SK-N-MC (cell line): Measurements from ENCODE around the gene TTYH2.

Source experiments
- EZH2 ChIP-seq: fragments of 200-600 bp; sonication (generic); IDR thresholded peaks from one replicate; pipeline ENCODE4 v1.6.1; 2017; ENCODE audit warnings: antibody characterized with exemption
- FOXP2 ChIP-seq: optimal IDR thresholded peaks from 2 replicates; pipeline ENCODE3; 2011; ENCODE audit warnings: mild to moderate bottlenecking, moderate library complexity; ENCODE audit not compliant: insufficient read depth; ENCODE audit errors: extremely low read length, control extremely low read depth
- POLR2AphosphoS5 ChIP-seq: IDR thresholded peaks from 2 replicates; pipeline ENCODE4 v1.6.1; 2012; ENCODE audit warnings: mild to moderate bottlenecking, low read depth, low read length, borderline replicate concordance

- no peak for TF ChIP-seq POLR2AphosphoS5
- TF ChIP-seq EZH2: no peak
- TF ChIP-seq FOXP2: no peak
These were observed 32.0 kb upstream of the TTYH2 start for GRCh38 chr17:74181341-74181740.
